BE2C (cell line): ENCODE results near the gene DHRS2.

ENCODE experiments used
- DNase-seq: peaks from one replicate; pipeline ENCODE4 v3.0.0-alpha.2; 2020
- H3K27me3 ChIP-seq: fragments of 250-450 bp; sonication (Bioruptor Pico); 2 replicates; pipeline ENCODE4 v1.5.1; 2020; ENCODE audit warnings: mild to moderate bottlenecking
- H3K36me3 ChIP-seq: fragments of 250-450 bp; sonication (Bioruptor Pico); 2 replicates; pipeline ENCODE4 v1.5.1; 2020; ENCODE audit warnings: mild to moderate bottlenecking
- H3K4me1 ChIP-seq: fragments of 250-450 bp; sonication (Bioruptor Pico); 2 replicates; pipeline ENCODE4 v1.5.1; 2020
- H3K4me3 ChIP-seq: 2 replicates; pipeline ENCODE4 v1.5.1; 2011; ENCODE audit warnings: low read depth, low read length
- H3K9me3 ChIP-seq: fragments of 250-450 bp; sonication (Bioruptor Pico); 2 replicates; pipeline ENCODE4 v1.5.1; 2020
- TF ChIP-seq, protein P1 (sequence below): IDR thresholded peaks from 2 replicates; pipeline ENCODE4 v1.5.1; 2012; ENCODE audit warnings: mild to moderate bottlenecking, low read depth, low read length

The DHRS2 gene

DNA sequence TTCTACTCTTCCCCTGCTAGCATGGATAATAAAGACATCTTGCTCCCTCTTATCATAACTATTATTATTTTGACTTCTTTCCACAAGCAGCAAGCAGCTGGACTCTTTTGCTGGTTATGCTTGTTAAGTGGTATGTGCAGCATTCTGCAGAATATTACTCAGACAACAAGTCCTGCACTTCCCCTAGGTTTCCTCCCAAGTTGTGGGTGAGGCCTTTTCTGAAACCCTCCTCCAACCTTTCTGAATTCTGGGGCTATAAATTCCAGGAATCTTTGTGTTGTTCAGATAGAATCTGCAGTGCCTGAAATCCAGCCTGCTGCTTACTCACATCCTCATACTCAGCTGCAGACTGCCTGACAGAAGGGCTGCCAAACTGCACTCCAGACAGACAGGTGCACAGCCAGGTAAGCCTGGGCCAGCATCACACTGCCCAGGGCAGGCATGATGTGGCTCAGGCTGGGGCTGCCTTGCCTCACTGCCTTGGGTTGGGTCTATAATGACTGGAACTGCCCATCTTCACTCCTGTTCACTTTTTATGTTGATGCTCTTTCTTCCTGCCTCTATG lies 6.2 kb upstream of the DHRS2 start:
- TF ChIP-seq, protein P1, sequence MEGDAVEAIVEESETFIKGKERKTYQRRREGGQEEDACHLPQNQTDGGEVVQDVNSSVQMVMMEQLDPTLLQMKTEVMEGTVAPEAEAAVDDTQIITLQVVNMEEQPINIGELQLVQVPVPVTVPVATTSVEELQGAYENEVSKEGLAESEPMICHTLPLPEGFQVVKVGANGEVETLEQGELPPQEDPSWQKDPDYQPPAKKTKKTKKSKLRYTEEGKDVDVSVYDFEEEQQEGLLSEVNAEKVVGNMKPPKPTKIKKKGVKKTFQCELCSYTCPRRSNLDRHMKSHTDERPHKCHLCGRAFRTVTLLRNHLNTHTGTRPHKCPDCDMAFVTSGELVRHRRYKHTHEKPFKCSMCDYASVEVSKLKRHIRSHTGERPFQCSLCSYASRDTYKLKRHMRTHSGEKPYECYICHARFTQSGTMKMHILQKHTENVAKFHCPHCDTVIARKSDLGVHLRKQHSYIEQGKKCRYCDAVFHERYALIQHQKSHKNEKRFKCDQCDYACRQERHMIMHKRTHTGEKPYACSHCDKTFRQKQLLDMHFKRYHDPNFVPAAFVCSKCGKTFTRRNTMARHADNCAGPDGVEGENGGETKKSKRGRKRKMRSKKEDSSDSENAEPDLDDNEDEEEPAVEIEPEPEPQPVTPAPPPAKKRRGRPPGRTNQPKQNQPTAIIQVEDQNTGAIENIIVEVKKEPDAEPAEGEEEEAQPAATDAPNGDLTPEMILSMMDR, result no peak
- Histone ChIP-seq H3K36me3 (no peaks in the 10 kb centered on the region), H3K9me3 (no peaks in the 10 kb centered on the region), H3K4me3 (no peak overlapping the region), H3K27me3 (no peaks in the 10 kb centered on the region), H3K4me1 (no peaks in the 10 kb centered on the region)
- DNase-seq, result no peak

DNA sequence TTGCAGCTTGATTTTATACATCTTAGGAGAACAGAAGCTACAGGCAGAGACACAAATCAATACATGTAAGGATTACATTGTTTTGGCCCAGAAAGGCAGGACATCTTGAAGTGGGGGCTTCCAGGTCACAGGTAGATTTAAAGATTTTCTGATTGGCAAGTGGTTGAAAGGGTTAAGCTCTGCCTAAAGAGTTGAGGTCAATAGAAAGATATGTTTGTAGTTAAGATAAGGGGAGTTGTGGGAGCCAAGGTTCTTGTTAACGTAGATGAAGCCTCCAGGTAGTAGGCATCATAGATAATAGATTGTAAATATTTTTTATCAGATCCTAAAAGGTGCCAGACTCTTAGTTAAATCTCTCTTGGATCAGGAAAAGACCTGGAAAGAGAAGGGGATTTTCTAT lies 5.5 kb upstream of the DHRS2 start:
- TF ChIP-seq, protein P1, result no peak
- H3K36me3 ChIP-seq, result no peaks in the 10 kb centered on the region
- DNase-seq, result no peak
- H3K4me1 ChIP-seq, result no peaks in the 10 kb centered on the region
- no peaks in the 10 kb centered on the region for H3K9me3 ChIP-seq
- H3K4me3 ChIP-seq, result no peak overlapping the region
- H3K27me3 ChIP-seq, result no peaks in the 10 kb centered on the region

DNA sequence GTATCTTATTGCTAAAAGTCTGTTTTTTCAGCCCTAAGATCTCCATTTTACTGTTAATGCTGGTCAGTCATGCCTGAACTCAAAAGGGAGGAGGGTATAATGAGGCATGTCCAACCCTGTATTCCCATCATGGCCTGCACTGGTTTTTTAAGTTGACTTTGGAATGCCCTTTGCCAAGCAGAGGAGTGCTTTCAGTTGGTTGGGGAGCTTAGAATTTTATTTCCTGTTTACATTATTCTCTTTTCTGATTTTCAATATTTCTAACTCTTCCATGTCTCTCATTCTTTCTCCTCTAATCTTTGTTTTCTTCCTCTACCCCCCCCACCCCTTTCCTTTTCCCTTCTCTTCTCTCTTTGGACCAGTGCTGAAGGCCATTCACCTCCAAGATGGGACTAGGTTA lies 4.9 kb upstream of the DHRS2 start:
- Histone ChIP-seq H3K36me3 (no peaks in the 10 kb centered on the region), H3K4me3 (no peak overlapping the region), H3K27me3 (no peaks in the 10 kb centered on the region), H3K4me1 (no peaks in the 10 kb centered on the region), H3K9me3 (no peaks in the 10 kb centered on the region)
- TF ChIP-seq, protein P1, result no peak
- DNase-seq, result no peak

DNA sequence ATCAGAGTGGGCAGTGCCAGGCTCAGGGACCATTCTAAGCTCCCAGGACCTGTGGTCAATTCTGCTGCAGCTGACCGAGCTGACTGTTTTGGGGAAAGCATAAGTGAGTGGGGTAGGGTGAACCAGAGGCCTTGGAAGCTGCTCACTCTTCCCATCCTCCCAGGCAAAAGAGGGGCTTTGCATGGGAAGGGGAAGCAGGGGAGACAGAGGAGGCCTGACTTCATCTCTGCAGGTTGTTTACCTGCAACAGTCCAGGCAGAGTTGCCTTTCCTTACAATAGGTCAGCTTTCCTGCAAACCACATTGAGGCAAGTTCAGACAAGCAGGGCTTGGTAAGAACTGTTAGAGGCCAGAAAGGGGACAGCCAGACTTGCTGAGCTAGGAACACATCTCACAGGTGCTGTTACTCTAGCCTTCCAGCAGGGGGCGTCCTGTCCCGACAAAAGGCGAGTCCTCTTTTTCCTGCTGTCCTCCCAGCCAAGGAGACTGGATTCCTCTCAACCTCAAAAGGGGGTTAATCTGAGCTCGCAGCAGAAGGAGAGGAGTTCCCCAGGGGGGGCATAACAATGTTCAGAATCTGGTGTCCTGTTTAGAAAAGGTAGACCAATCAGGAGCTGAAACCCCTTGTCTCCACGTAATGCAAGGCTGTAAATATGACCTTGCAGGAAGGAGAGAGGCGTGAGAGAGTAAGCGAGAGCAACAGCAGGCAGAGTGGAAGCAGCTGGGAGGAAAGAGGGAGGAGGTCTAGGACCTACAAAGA lies 4.3 kb upstream of the DHRS2 start:
- Histone ChIP-seq H3K9me3 (no peaks in the 10 kb centered on the region), H3K4me1 (no peaks in the 10 kb centered on the region), H3K36me3 (no peaks in the 10 kb centered on the region), H3K4me3 (no peak overlapping the region), H3K27me3 (no peaks in the 10 kb centered on the region)
- TF ChIP-seq, protein P1, result peak; percentile 97
- DNase-seq, result peak; percentile 63

DNA sequence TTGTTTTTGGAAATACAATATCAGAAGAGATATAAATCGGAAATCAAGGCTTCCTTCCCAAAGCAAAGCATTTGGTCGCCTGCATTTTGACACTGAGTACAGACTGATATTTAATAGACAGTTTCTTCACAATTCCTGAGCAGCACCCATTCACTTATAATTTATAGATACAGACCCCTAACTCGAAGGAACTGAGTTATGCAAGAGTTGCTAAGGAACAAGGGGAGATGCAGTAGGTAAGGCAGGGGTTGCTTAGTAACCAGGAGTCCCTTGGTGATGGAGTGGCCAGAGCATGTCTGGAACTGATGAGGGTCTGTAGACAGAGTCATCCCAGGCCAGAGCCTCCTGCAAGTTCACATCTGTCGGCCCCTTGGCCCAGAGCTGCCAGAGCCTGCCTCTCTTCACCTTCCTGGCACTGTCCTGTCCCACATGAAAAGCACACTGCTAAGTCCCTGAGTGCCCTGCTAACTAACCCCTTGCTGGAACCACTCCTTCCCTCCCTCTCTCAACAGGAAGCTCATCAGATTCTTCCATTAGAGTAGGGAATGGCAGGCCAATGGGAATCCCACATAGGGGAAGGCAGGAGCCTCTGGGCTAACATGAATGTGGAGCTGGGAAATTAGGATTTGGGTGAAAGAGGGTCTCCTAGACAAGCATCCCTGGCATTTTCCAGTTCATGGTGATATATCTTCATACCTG lies 3.6 kb upstream of the DHRS2 start:
- Histone ChIP-seq H3K4me1 (no peaks in the 10 kb centered on the region), H3K27me3 (no peaks in the 10 kb centered on the region), H3K9me3 (no peaks in the 10 kb centered on the region), H3K36me3 (no peaks in the 10 kb centered on the region), H3K4me3 (no peak overlapping the region)
- TF ChIP-seq, protein P1, result no peak
- no peak for DNase-seq
